K562 (cell line): ENCODE data around the gene PIK3R6.

Experiments used
- BRCA1 ChIP-seq, 2 experiments: fragments of 450-650 bp in 1 of 2; sonication (generic) in 1 of 2; formaldehyde crosslinking in 1 of 2; IDR thresholded peaks; 2 replicates each; pipeline versions ENCODE4 v1.5.0 to v1.6.1; 2017 to 2020; ENCODE audit warnings: mild to moderate bottlenecking in 1 of 2, missing genetic modification reagents in 1 of 2
- CTCF ChIP-seq, 3 experiments: IDR thresholded peaks in 2 of 3; conservative IDR thresholded peaks in 1 of 3; 2 replicates each; pipeline ENCODE4 v1.5.1; 2011 to 2012; ENCODE audit warnings: low read length in 3 of 3, mild to moderate bottlenecking in 3 of 3, control low read depth in 2 of 3, improper control_type of control experiment in 1 of 3, inconsistent platforms in 1 of 3, low read depth in 1 of 3, mixed read lengths in 1 of 3, moderate library complexity in 1 of 3; ENCODE audit not compliant: insufficient read depth in 2 of 3
- EZH2 ChIP-seq: IDR thresholded peaks from 2 replicates; pipeline ENCODE4 v1.6.1; 2012; ENCODE audit warnings: low read depth, mild to moderate bottlenecking, inconsistent platforms, low read length, borderline replicate concordance
- SIN3A ChIP-seq, 2 experiments: fragments of 150-350 bp in 1 of 2; IDR thresholded peaks; 2 replicates each; pipeline ENCODE4 v1.6.1; 2011 to 2016; ENCODE audit warnings: borderline replicate concordance in 2 of 2, low read depth in 2 of 2, low read length in 2 of 2, mild to moderate bottlenecking in 2 of 2, moderate library complexity in 2 of 2; ENCODE audit not compliant: control insufficient read depth in 1 of 2
- STAT5B ChIP-seq: fragments of 250-450 bp; sonication (Bioruptor Pico); IDR thresholded peaks from 2 replicates; pipeline ENCODE4 v1.8.0; 2021; ENCODE audit warnings: mild to moderate bottlenecking, inconsistent platforms
- ZFP1 ChIP-seq: fragments of 450-650 bp; formaldehyde crosslinking; IDR thresholded peaks from 2 replicates; pipeline ENCODE4 v1.4.0; 2020; ENCODE audit warnings: mild to moderate bottlenecking, mixed read lengths
- ZNF140 ChIP-seq: fragments of 250-450 bp; sonication (Bioruptor Pico); IDR thresholded peaks from 2 replicates; pipeline ENCODE4 v1.8.0; 2021; ENCODE audit warnings: moderate library complexity, mild to moderate bottlenecking, inconsistent platforms
- ZNF324 ChIP-seq: fragments of 250-450 bp; sonication (Bioruptor Pico); IDR thresholded peaks from 2 replicates; pipeline ENCODE4 v1.4.0; 2020; ENCODE audit warnings: mild to moderate bottlenecking
- ZNF407 ChIP-seq: fragments of 450-650 bp; IDR thresholded peaks from 2 replicates; pipeline ENCODE4 v1.6.1; 2016; ENCODE audit warnings: low read depth

- TF ChIP-seq ZNF407 (no peak), ZNF324 (CRISPR knock-in tag) (no peak), ZNF140 (CRISPR knock-in tag) (no peak), SIN3A (IDR thresholded peaks at IDR 0.05; ENCODE audit: borderline replicate concordance in 2 of 2, control insufficient read depth in 1 of 2, low read depth in 2 of 2, low read length in 2 of 2) (no peak), STAT5B (CRISPR knock-in tag) (no peak), EZH2 (no peak), ZFP1 (CRISPR knock-in tag) (no peak), BRCA1 (IDR thresholded peaks at IDR 0.05) (no peak), BRCA1 (CRISPR knock-in tag; IDR thresholded peaks at IDR 0.05) (no peak), CTCF (IDR thresholded peaks at IDR 0.05 in 2 of 3, conservative IDR thresholded peaks at IDR 0.05 in 1 of 3; ENCODE audit: insufficient read depth in 2 of 3, low read depth in 1 of 3, low read length in 3 of 3) (no peak)
Observed at GRCh38 chr17:8868092-8868491, 618 bp upstream of the PIK3R6 start.
